Mesenchymal stem cell (in vitro differentiated cells and primary cell): ENCODE data around the gene SMPD3.

Source experiments
- DNase-seq: peaks from one replicate; pipeline ENCODE4 v3.0.0-alpha.2; 2013
- H2AFZ ChIP-seq: one replicate; pipeline ENCODE4 v1.6.1; 2013; ENCODE audit warnings: low read depth, mild to moderate bottlenecking, control low read depth, inconsistent platforms, low read length, moderate library complexity
- H2AK5ac ChIP-seq: 2 replicates; pipeline ENCODE4 v1.6.1; 2013; ENCODE audit warnings: low read length, moderate library complexity, mild to moderate bottlenecking, inconsistent platforms; ENCODE audit not compliant: severe bottlenecking
- H2BK120ac ChIP-seq: one replicate; pipeline ENCODE4 v1.6.1; 2013; ENCODE audit warnings: low read depth, mild to moderate bottlenecking, inconsistent platforms, low read length, moderate library complexity
- H2BK12ac ChIP-seq, 2 experiments: one replicate each; pipeline ENCODE4 v1.6.1; 2013; ENCODE audit warnings: inconsistent platforms in 2 of 2, low read length in 2 of 2, mild to moderate bottlenecking in 2 of 2, moderate library complexity in 2 of 2, control low read depth in 1 of 2
- H2BK15ac ChIP-seq: one replicate; pipeline ENCODE4 v1.6.1; 2013; ENCODE audit warnings: mild to moderate bottlenecking, low read depth, inconsistent platforms; ENCODE audit not compliant: poor library complexity, severe bottlenecking
- H2BK5ac ChIP-seq: 2 replicates; pipeline ENCODE4 v1.6.1; 2013; ENCODE audit warnings: low read depth, mild to moderate bottlenecking, low read length, control low read depth, inconsistent platforms; ENCODE audit not compliant: poor library complexity, severe bottlenecking
- H3K14ac ChIP-seq, 2 experiments: one replicate each; pipeline ENCODE4 v1.6.1; 2013; ENCODE audit warnings: inconsistent platforms in 2 of 2, low read length in 2 of 2, control low read depth in 1 of 2, mild to moderate bottlenecking in 1 of 2, moderate library complexity in 1 of 2
- H3K18ac ChIP-seq, 2 experiments: one replicate each; pipeline ENCODE4 v1.6.1; 2013; ENCODE audit warnings: inconsistent platforms in 2 of 2, low read length in 2 of 2, control low read depth in 1 of 2, low read depth in 1 of 2, mild to moderate bottlenecking in 1 of 2
- H3K23ac ChIP-seq, 2 experiments: one replicate each; pipeline ENCODE4 v1.6.1; 2013; ENCODE audit warnings: inconsistent platforms in 2 of 2, low read length in 2 of 2, mild to moderate bottlenecking in 2 of 2, moderate library complexity in 2 of 2, control low read depth in 1 of 2
- H3K27ac ChIP-seq: 2 replicates; pipeline ENCODE4 v1.5.1; 2013; ENCODE audit warnings: mild to moderate bottlenecking, moderate library complexity, low read length, control low read depth, inconsistent platforms; ENCODE audit not compliant: poor library complexity, severe bottlenecking
- H3K27me3 ChIP-seq, 2 experiments: 2 replicates each; pipeline versions ENCODE4 v1.6.1 to v1.7.0; 2013; ENCODE audit warnings: low read length in 2 of 2, mild to moderate bottlenecking in 2 of 2, moderate library complexity in 2 of 2, control low read depth in 1 of 2, inconsistent platforms in 1 of 2; ENCODE audit not compliant: control insufficient read depth in 1 of 2, insufficient read depth in 1 of 2
- H3K36me3 ChIP-seq, 2 experiments: 2 replicates each; pipeline versions ENCODE4 v1.6.1 to v1.7.0; 2013; ENCODE audit warnings: low read length in 2 of 2, control low read depth in 1 of 2, inconsistent platforms in 1 of 2, low read depth in 1 of 2, mild to moderate bottlenecking in 1 of 2; ENCODE audit not compliant: insufficient read depth in 2 of 2, control insufficient read depth in 1 of 2
- H3K4ac ChIP-seq, 2 experiments: one replicate each; pipeline ENCODE4 v1.6.1; 2013; ENCODE audit warnings: inconsistent platforms in 2 of 2, low read length in 2 of 2, mild to moderate bottlenecking in 2 of 2, moderate library complexity in 2 of 2, control low read depth in 1 of 2, low read depth in 1 of 2
- H3K4me1 ChIP-seq: 2 replicates; pipeline ENCODE4 v1.6.1; 2013; ENCODE audit warnings: low read depth, low read length, control low read depth; ENCODE audit not compliant: control insufficient read depth, insufficient read depth
- H3K4me2 ChIP-seq: 2 replicates; pipeline ENCODE4 v1.6.1; 2013; ENCODE audit warnings: low read length, mild to moderate bottlenecking, inconsistent platforms; ENCODE audit not compliant: poor library complexity, severe bottlenecking
- H3K4me3 ChIP-seq, 2 experiments: 2 replicates each; pipeline versions ENCODE4 v1.5.1 to v1.7.0; 2013; ENCODE audit warnings: low read length in 2 of 2, mild to moderate bottlenecking in 2 of 2, control low read depth in 1 of 2, low read depth in 1 of 2; ENCODE audit not compliant: insufficient read depth in 1 of 2
- H3K79me1 ChIP-seq: replicated peaks from 2 replicates; pipeline ENCODE4 v1.6.1; 2013; ENCODE audit warnings: mild to moderate bottlenecking, control low read depth, low read length, inconsistent platforms; ENCODE audit not compliant: poor library complexity, severe bottlenecking
- H3K9ac ChIP-seq: 2 replicates; pipeline ENCODE4 v1.7.0; 2013; ENCODE audit warnings: mild to moderate bottlenecking, low read length, moderate library complexity
- H3K9me3 ChIP-seq: 2 replicates; pipeline ENCODE4 v1.7.0; 2013; ENCODE audit warnings: mild to moderate bottlenecking, low read length; ENCODE audit not compliant: control insufficient read depth
- H4K8ac ChIP-seq: one replicate; pipeline ENCODE4 v1.6.1; 2013; ENCODE audit warnings: inconsistent platforms, mild to moderate bottlenecking, low read length, moderate library complexity
- H4K91ac ChIP-seq: one replicate; pipeline ENCODE4 v1.6.1; 2013; ENCODE audit warnings: mild to moderate bottlenecking, low read length, inconsistent platforms
- WGBS: methylation state at CpG from one replicate; pipeline ENCODE4 v1.1.7; 2013; ENCODE audit warnings: mixed read lengths; 5-methylcytosine and 5-hydroxymethylcytosine counted together

SMPD3 gene

GRCh38 chr16:68371706-68372380, 76.5 kb downstream of the SMPD3 start:
- Histone ChIP-seq H3K4ac (no peak overlapping the region), H3K9me3 (no peaks in the 10 kb centered on the region), H2BK12ac (no peak overlapping the region), H3K18ac (no peak overlapping the region), H3K4me1 (peaks cover 7% of the 10 kb centered on the region), H3K23ac (no peak overlapping the region), H3K9ac (no peak overlapping the region), H3K14ac (no peak overlapping the region), H4K8ac (no peak overlapping the region), H3K36me3 (no peaks in the 10 kb centered on the region), H2BK120ac (no peak overlapping the region), H2BK5ac (no peak overlapping the region), H3K4me2 (no peak overlapping the region), H3K4me3 (no peak overlapping the region), H3K27me3 (peaks cover 31 to 64% of the 10 kb centered on the region in 2 experiments), H2BK15ac (no peak overlapping the region), H3K27ac (no peak overlapping the region), H3K79me1 (no peaks in the 10 kb centered on the region), H2AK5ac (no peak overlapping the region), H2AFZ (no peak overlapping the region), H4K91ac (no peak overlapping the region)
- no peak for DNase-seq
- 93% methylated on average over 40 of the region's 40 CpGs for WGBS

GRCh38 chr16:68371276-68371651, 77.0 kb downstream of the SMPD3 start:
- no peak overlapping the region for H3K27ac ChIP-seq
- no peak overlapping the region for H3K9ac ChIP-seq
- H4K8ac ChIP-seq: no peak overlapping the region
- H2AK5ac ChIP-seq: no peak overlapping the region
- no peaks in the 10 kb centered on the region for H3K36me3 ChIP-seq
- H2BK120ac ChIP-seq: no peak overlapping the region
- no peak overlapping the region for H3K23ac ChIP-seq
- H3K9me3 ChIP-seq: no peaks in the 10 kb centered on the region
- no peak overlapping the region for H2BK12ac ChIP-seq
- no peak overlapping the region for H3K4ac ChIP-seq
- no peak overlapping the region for H2BK15ac ChIP-seq
- H3K4me3 ChIP-seq: no peak overlapping the region
- peaks cover 31 to 67% of the 10 kb centered on the region in 2 experiments for H3K27me3 ChIP-seq
- H3K18ac ChIP-seq: no peak overlapping the region
- no peak overlapping the region for H2BK5ac ChIP-seq
- DNase-seq: no peak
- no peak overlapping the region for H3K14ac ChIP-seq
- WGBS: 96% methylated on average over 27 of the region's 27 CpGs
- H4K91ac ChIP-seq: no peak overlapping the region
- H3K79me1 ChIP-seq: no peaks in the 10 kb centered on the region
- no peak overlapping the region for H2AFZ ChIP-seq
- H3K4me1 ChIP-seq: peaks cover 7% of the 10 kb centered on the region
- no peak overlapping the region for H3K4me2 ChIP-seq

- Histone ChIP-seq H3K14ac (no peak overlapping the region), H3K23ac (no peak overlapping the region), H3K9ac (no peak overlapping the region), H3K9me3 (no peaks in the 10 kb centered on the region), H2BK5ac (no peak overlapping the region), H3K4me3 (no peak overlapping the region), H2BK120ac (no peak overlapping the region), H3K18ac (no peak overlapping the region), H3K79me1 (no peaks in the 10 kb centered on the region), H3K4me1 (peaks cover 7% of the 10 kb centered on the region), H3K4me2 (no peak overlapping the region), H3K27ac (no peak overlapping the region), H4K91ac (no peak overlapping the region), H2BK15ac (no peak overlapping the region), H3K36me3 (no peaks in the 10 kb centered on the region), H4K8ac (no peak overlapping the region), H2AFZ (no peak overlapping the region), H3K27me3 (peaks cover 33 to 69% of the 10 kb centered on the region in 2 experiments), H3K4ac (no peak overlapping the region), H2BK12ac (no peak overlapping the region), H2AK5ac (no peak overlapping the region)
- 90% methylated on average over 32 of the region's 32 CpGs for WGBS
- DNase-seq: no peak
These were observed 77.6 kb downstream of the SMPD3 start for GRCh38 chr16:68370581-68371275.

- WGBS: 86% methylated on average over 22 of the region's 23 CpGs
- Histone ChIP-seq H2BK120ac (no peak overlapping the region), H2BK5ac (no peak overlapping the region), H3K79me1 (no peaks in the 10 kb centered on the region), H2AK5ac (no peak overlapping the region), H3K18ac (no peak overlapping the region), H4K8ac (no peak overlapping the region), H3K14ac (no peak overlapping the region), H3K23ac (no peak overlapping the region), H2BK15ac (no peak overlapping the region), H3K4me1 (peaks cover 9% of the 10 kb centered on the region), H3K36me3 (no peaks in the 10 kb centered on the region), H3K4me3 (no peak overlapping the region), H4K91ac (no peak overlapping the region), H3K27me3 (peaks cover 34 to 69% of the 10 kb centered on the region in 2 experiments), H2BK12ac (no peak overlapping the region), H3K9ac (no peak overlapping the region), H3K27ac (no peak overlapping the region), H2AFZ (no peak overlapping the region), H3K4ac (no peak overlapping the region), H3K4me2 (no peak overlapping the region), H3K9me3 (no peaks in the 10 kb centered on the region)
- no peak for DNase-seq
These were observed 78.4 kb downstream of the SMPD3 start for GRCh38 chr16:68369697-68370580.
